ENCODE measurements around the gene MEF2D. TPM values are rescaled to one million over a fixed set of nuclear protein-coding genes. Genes with fewer than 3 reads are reported as not detected.

MEF2D gene
- polyA plus RNA-seq, 4 donors = 23.3 to 24.8 (median 24.3) TPM

DNA sequence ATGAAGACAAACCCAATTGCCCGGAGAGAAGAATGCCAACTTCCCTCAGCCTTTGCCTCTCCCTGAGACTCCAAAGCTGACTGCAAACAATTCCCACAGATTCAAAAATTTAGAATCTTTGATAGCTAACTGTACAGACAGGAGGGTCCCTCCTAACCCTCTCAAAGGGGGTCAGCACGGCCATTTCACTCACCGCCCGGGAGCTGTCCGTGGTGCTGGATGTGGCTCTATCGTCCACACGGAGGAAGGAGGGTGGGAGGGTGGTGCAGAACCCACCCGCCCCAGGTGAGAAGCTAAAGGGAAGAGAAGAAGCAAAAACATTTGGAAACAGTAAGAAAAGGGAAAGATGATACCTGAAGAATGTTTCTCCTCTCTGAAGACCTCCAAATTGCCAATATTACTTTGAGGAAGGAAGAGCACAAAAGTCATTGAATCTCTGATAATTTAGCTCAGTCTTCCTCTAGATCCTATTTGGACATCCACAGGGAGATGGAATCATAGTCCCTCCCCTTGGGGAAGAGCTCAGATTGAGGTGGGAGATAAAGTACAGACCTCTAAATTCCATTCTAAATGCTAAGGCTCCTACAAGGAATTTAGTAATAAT lies 86.0 kb downstream of the MEF2D start:
- no peak for DNase-seq (ENCODE audit: low read depth in 4 of 4, low spot score in 3 of 4)

Other genes with a start within 250 kb of the MEF2D start
- 10 to 100 TPM; 60.8 to 64.6 (median 62.6) TPM for gene SMG5, start 217.9 kb downstream of the MEF2D start, polyA plus RNA-seq (ENCODE audit: insufficient read length in 4 of 4)
- gene TMEM79, start 216.4 kb downstream of the MEF2D start, polyA plus RNA-seq (ENCODE audit: insufficient read length in 4 of 4) = 1 to 10 TPM; 4.8 to 7.5 (median 6.3) TPM
- gene GLMP, start 205.1 kb downstream of the MEF2D start, polyA plus RNA-seq (ENCODE audit: insufficient read length in 4 of 4) = 10 to 100 TPM; 57.3 to 70.0 (median 63.4) TPM
- under 1 TPM in 1 of 4 donors, not detected in 3; 0.24 TPM for gene VHLL, start 201.5 kb downstream of the MEF2D start, polyA plus RNA-seq (ENCODE audit: insufficient read length in 4 of 4)
- gene CCT3, start 162.5 kb downstream of the MEF2D start, polyA plus RNA-seq (ENCODE audit: insufficient read length in 4 of 4) = 100 to 1,000 TPM; 313 to 349 (median 342) TPM
- 1 to 10 TPM in 2 of 4 donors, under 1 TPM in 2; 0.62 to 1.7 (median 0.94) TPM for gene TSACC, start 162.2 kb downstream of the MEF2D start, polyA plus RNA-seq (ENCODE audit: insufficient read length in 4 of 4)
- gene RHBG, start 131.6 kb downstream of the MEF2D start, polyA plus RNA-seq (ENCODE audit: insufficient read length in 4 of 4) = 10 to 100 TPM; 11.7 to 17.3 (median 13.4) TPM
- gene IQGAP3, start 71.8 kb upstream of the MEF2D start, polyA plus RNA-seq (ENCODE audit: insufficient read length in 4 of 4) = 10 to 100 TPM; 11.2 to 13.2 (median 12.3) TPM
- gene TTC24, start 78.9 kb upstream of the MEF2D start, polyA plus RNA-seq (ENCODE audit: insufficient read length in 4 of 4) = 1 to 10 TPM in 2 of 4 donors, under 1 TPM in 2; 0.86 to 1.3 (median 1.0) TPM
- 10 to 100 TPM; 74.4 to 84.1 (median 81.6) TPM for gene NAXE, start 91.0 kb upstream of the MEF2D start, polyA plus RNA-seq (ENCODE audit: insufficient read length in 4 of 4)
- 10 to 100 TPM; 30.2 to 33.7 (median 31.4) TPM for gene GPATCH4, start 100.7 kb upstream of the MEF2D start, polyA plus RNA-seq (ENCODE audit: insufficient read length in 4 of 4)
- gene HAPLN2, start 118.6 kb upstream of the MEF2D start, polyA plus RNA-seq (ENCODE audit: insufficient read length in 4 of 4) = under 1 TPM; 0.11 to 0.45 (median 0.42) TPM
- gene BCAN, start 141.3 kb upstream of the MEF2D start, polyA plus RNA-seq (ENCODE audit: insufficient read length in 4 of 4) = under 1 TPM in 3 of 4 donors, not detected in 1; 0.12 to 0.58 (median 0.13) TPM
- gene NES, start 176.6 kb upstream of the MEF2D start, polyA plus RNA-seq (ENCODE audit: insufficient read length in 4 of 4) = 100 to 1,000 TPM; 153 to 160 (median 156) TPM
- 100 to 1,000 TPM in 1 of 4 donors, 10 to 100 TPM in 3; 69.1 to 106 (median 83.1) TPM for gene CRABP2, start 204.8 kb upstream of the MEF2D start, polyA plus RNA-seq (ENCODE audit: insufficient read length in 4 of 4)
- 10 to 100 TPM; 29.9 to 36.6 (median 34.6) TPM for gene METTL25B, start 227.7 kb upstream of the MEF2D start, polyA plus RNA-seq (ENCODE audit: insufficient read length in 4 of 4)
- gene ISG20L2, start 228.0 kb upstream of the MEF2D start, polyA plus RNA-seq (ENCODE audit: insufficient read length in 4 of 4) = 10 to 100 TPM; 44.0 to 50.0 (median 45.3) TPM
- 10 to 100 TPM; 68.4 to 75.1 (median 72.3) TPM for gene MRPL24, start 240.3 kb upstream of the MEF2D start, polyA plus RNA-seq (ENCODE audit: insufficient read length in 4 of 4)

Data from right renal pelvis (tissue), 4 donors.